H1 (cell line): ENCODE measurements around the gene FAM76B. TPM values are rescaled to one million over a fixed set of nuclear protein-coding genes. Genes with fewer than 3 reads are reported as not detected.

Experiments
- KDM4A ChIP-seq: IDR thresholded peaks from one replicate; pipeline ENCODE4 v1.7.1; 2012; ENCODE audit warnings: low read depth, mild to moderate bottlenecking, moderate library complexity, low read length, inconsistent platforms; ENCODE audit not compliant: severe bottlenecking
- MAX ChIP-seq: IDR thresholded peaks from 2 replicates; pipeline ENCODE4 v1.6.1; 2012; ENCODE audit warnings: inconsistent platforms
- RAD21 ChIP-seq, 2 experiments: IDR thresholded peaks in 1 of 2; conservative IDR thresholded peaks in 1 of 2; 2 replicates each; pipeline ENCODE4 v1.6.1; 2011; ENCODE audit warnings: low read depth in 2 of 2, low read length in 2 of 2, improper control_type of control experiment in 1 of 2, inconsistent platforms in 1 of 2, mild to moderate bottlenecking in 1 of 2, moderate library complexity in 1 of 2
- TAF7 ChIP-seq: optimal IDR thresholded peaks from 2 replicates; pipeline ENCODE3; 2011; ENCODE audit warnings: low read depth, mild to moderate bottlenecking, inconsistent platforms, low read length, moderate library complexity, borderline replicate concordance
- TBP ChIP-seq: IDR thresholded peaks from 2 replicates; pipeline ENCODE4 v1.6.1; 2011; ENCODE audit warnings: low read depth, low read length, improper control_type of control experiment
- TCF12 ChIP-seq: IDR thresholded peaks from 2 replicates; pipeline ENCODE4 v1.6.1; 2011; ENCODE audit warnings: low read depth, mild to moderate bottlenecking, low read length
- polyA plus RNA-seq, 7 experiments: library from polyadenylated mRNA; depleted of rRNA in 3 of 7; stranded (reverse) in 5 of 7; unstranded in 2 of 7; fragments of >200 nt in 5 of 7; fragments of 200-250 nt in 2 of 7; gene quantifications; 1 replicate in 5 of 7; 2 replicates in 1 of 7; 4 replicates in 1 of 7; pipeline versions ENCODE4 v1.2.1 to v1.2.3, GENCODE V29; 2011 to 2013; ENCODE audit warnings: missing spikeins in 2 of 7, mixed read lengths in 2 of 7
- total RNA-seq: library from RNA; stranded (reverse); fragmentation: NEBNext Ultra II Directional; extraction: Animal tissue kit (Norgen Biotek cat#: 25700); gene quantifications from 2 replicates; pipeline ENCODE4 v1.2.1, GENCODE V29; 2021
- TF ChIP-seq, protein P1 (sequence below), 3 experiments: IDR thresholded peaks; 1 replicate in 2 of 3; 2 replicates in 1 of 3; pipeline versions ENCODE4 v1.5.1 to v1.6.1; 2011; ENCODE audit warnings: low read length in 3 of 3, mild to moderate bottlenecking in 3 of 3, inconsistent platforms in 2 of 3, low read depth in 1 of 3, moderate library complexity in 1 of 3; ENCODE audit not compliant: insufficient read depth in 1 of 3; ENCODE audit errors: control extremely low read depth in 1 of 3

Gene FAM76B
- total and polyA plus RNA-seq, 2 of the 8 experiments (the other 6 are each of a cell fraction or from before 2014, with no cell fraction given): 11.0 to 22.3 TPM

GRCh38 chr11:95767498-95767897, 22.1 kb downstream of the FAM76B start (continued):
- TF ChIP-seq, protein P1, sequence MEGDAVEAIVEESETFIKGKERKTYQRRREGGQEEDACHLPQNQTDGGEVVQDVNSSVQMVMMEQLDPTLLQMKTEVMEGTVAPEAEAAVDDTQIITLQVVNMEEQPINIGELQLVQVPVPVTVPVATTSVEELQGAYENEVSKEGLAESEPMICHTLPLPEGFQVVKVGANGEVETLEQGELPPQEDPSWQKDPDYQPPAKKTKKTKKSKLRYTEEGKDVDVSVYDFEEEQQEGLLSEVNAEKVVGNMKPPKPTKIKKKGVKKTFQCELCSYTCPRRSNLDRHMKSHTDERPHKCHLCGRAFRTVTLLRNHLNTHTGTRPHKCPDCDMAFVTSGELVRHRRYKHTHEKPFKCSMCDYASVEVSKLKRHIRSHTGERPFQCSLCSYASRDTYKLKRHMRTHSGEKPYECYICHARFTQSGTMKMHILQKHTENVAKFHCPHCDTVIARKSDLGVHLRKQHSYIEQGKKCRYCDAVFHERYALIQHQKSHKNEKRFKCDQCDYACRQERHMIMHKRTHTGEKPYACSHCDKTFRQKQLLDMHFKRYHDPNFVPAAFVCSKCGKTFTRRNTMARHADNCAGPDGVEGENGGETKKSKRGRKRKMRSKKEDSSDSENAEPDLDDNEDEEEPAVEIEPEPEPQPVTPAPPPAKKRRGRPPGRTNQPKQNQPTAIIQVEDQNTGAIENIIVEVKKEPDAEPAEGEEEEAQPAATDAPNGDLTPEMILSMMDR (IDR thresholded peaks at IDR 0.05; ENCODE audit: control extremely low read depth in 1 of 3, insufficient read depth in 1 of 3, low read depth in 1 of 3, low read length in 3 of 3): no peak
- TF ChIP-seq TBP: no peak
- TF ChIP-seq TCF12: no peak
- TF ChIP-seq RAD21 (IDR thresholded peaks at IDR 0.05 in 1 of 2, conservative IDR thresholded peaks at IDR 0.05 in 1 of 2; ENCODE audit: low read depth in 2 of 2, low read length in 2 of 2): no peak
- TF ChIP-seq TAF7: no peak
- no peak for TF ChIP-seq KDM4A
- no peak for TF ChIP-seq MAX
- TF ChIP-seq, all 59 proteins: peak for 0
